SH-SY5Y (cell line): ENCODE measurements around the gene APOM.

ENCODE experiments used
- GATA2 ChIP-seq: IDR thresholded peaks from 2 replicates; pipeline ENCODE4 v1.6.1; 2011; ENCODE audit warnings: mild to moderate bottlenecking, low read depth, low read length
- GATA3 ChIP-seq: IDR thresholded peaks from 2 replicates; pipeline ENCODE4 v1.6.1; 2011; ENCODE audit warnings: low read depth, mild to moderate bottlenecking, low read length, moderate library complexity

DNA sequence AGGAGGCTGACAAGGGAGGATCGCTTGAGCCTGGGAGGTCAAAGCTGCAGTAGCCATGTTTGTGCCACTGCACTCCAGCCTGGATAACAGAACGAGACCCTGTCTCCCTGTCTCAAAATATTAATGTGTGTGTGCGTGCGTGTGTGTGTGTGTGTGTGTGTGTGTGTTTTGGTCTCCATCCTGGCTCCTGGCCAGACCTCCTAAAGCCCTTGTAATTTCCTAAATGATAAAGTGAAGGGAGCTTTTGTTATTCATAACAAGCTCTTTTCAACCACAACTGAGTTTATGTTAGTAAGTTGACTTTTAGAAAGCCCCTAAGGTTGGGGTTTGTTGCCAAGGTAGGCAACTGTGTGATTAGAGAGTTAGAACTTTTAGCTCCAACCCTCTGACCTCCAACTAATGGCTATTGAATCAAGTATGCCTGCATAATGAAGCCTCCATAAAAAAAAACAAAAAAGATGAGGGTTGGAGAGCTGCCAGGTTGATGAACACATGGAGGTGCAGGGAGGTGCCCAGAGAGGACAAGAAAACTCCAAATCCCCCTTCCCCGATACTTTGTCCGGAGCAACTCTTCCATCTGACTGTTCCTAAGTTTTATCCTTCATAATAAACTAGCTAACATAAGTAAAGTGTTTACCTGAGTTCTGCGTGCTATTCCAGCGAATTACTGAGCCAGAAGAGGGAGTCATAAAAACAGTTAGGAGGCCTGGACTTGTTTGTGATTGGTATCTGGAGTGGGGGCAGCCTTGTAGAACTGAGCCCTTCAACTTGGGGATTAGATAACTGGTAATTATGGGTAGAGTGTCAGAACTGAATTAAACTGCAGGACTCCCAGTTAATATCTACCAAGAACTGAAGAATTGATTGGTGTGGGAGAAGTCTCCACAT, 45.9 kb upstream of the APOM start:
- no peak for TF ChIP-seq GATA2
- no peak for TF ChIP-seq GATA3
